ENCODE data around the gene CD69. TPM values are rescaled to one million over a fixed set of nuclear protein-coding genes. Genes with fewer than 3 reads are reported as not detected.

Gene CD69
- total RNA-seq, 1 donor from 2014 or later: 1.3 TPM

DNA sequence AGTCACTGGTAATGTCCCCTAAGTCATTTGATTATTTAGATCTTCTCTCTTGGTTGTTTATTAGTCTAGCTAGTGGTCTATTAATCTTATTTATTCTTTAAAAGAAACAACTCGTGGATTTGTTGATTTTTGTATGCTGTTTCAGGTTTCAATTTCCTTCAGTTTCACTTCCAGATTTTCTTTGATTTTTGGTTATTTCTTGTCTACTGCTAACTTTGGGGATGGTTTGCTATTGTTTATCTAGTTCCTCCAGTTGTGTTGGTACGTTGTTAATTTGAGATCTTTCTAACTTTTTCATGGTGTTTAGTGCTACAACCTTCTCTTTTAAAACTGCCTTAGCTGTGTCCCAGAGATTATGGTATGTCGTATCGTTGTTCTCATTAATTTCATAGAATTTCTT lies 18.5 kb upstream of the CD69 start:
- Histone ChIP-seq H3K9me3 (no peaks in the 10 kb centered on the region), H3K4me1 (no peaks in the 10 kb centered on the region), H3K36me3 (no peaks in the 10 kb centered on the region), H3K27ac (no peak overlapping the region), H3K4me3 (no peak overlapping the region), H3K27me3 (no peaks in the 10 kb centered on the region)
- TF ChIP-seq, protein P1, sequence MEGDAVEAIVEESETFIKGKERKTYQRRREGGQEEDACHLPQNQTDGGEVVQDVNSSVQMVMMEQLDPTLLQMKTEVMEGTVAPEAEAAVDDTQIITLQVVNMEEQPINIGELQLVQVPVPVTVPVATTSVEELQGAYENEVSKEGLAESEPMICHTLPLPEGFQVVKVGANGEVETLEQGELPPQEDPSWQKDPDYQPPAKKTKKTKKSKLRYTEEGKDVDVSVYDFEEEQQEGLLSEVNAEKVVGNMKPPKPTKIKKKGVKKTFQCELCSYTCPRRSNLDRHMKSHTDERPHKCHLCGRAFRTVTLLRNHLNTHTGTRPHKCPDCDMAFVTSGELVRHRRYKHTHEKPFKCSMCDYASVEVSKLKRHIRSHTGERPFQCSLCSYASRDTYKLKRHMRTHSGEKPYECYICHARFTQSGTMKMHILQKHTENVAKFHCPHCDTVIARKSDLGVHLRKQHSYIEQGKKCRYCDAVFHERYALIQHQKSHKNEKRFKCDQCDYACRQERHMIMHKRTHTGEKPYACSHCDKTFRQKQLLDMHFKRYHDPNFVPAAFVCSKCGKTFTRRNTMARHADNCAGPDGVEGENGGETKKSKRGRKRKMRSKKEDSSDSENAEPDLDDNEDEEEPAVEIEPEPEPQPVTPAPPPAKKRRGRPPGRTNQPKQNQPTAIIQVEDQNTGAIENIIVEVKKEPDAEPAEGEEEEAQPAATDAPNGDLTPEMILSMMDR (IDR thresholded peaks at IDR 0.05): no peak
- intact Hi-C loops (cut with DNase I): no loop called here
- no peak for DNase-seq (ENCODE audit: low spot score in 2 of 2)

GRCh38 chr12:9776781-9777180 lies 16.1 kb upstream of the CD69 start:
- no peak overlapping the region for H3K4me3 ChIP-seq
- intact Hi-C loops (cut with DNase I): no loop called here
- no peaks in the 10 kb centered on the region for H3K27me3 ChIP-seq
- H3K4me1 ChIP-seq: no peaks in the 10 kb centered on the region
- no peak overlapping the region for H3K27ac ChIP-seq
- no peak for DNase-seq (ENCODE audit: low spot score in 2 of 2)
- no peaks in the 10 kb centered on the region for H3K36me3 ChIP-seq
- TF ChIP-seq, protein P1 (IDR thresholded peaks at IDR 0.05): no peak
- no peaks in the 10 kb centered on the region for H3K9me3 ChIP-seq

- no peak overlapping the region for H3K4me3 ChIP-seq
- no peak for DNase-seq (ENCODE audit: low spot score in 2 of 2)
- intact Hi-C loops (cut with DNase I): no loop called here
- H3K4me1 ChIP-seq: no peaks in the 10 kb centered on the region
- H3K36me3 ChIP-seq: no peaks in the 10 kb centered on the region
- H3K27me3 ChIP-seq: no peaks in the 10 kb centered on the region
- H3K9me3 ChIP-seq: no peaks in the 10 kb centered on the region
- TF ChIP-seq, protein P1 (IDR thresholded peaks at IDR 0.05): no peak
- H3K27ac ChIP-seq: no peak overlapping the region
Observed at GRCh38 chr12:9773216-9773877, 12.6 kb upstream of the CD69 start.

DNA sequence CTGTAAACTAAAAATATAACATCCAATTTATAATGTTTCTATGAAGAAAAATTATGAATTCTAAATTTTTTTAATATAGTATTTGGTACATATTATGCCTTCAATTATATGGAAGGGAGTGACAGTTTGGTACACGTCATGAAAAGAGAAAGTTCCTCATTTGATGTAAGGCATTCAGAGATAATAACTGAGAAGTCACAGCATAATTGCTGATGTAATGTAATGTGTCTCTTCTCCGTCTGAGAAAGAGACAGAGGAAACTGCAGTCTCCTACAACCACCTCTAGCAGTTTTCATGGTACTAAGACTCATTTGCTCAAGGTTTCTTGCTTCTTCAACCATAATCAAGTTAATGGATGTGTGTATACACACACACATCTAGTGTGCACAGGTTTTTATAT lies 2.3 kb upstream of the CD69 start:
- Histone ChIP-seq H3K36me3 (no peaks in the 10 kb centered on the region), H3K27me3 (no peaks in the 10 kb centered on the region), H3K27ac (no peak overlapping the region), H3K9me3 (no peaks in the 10 kb centered on the region), H3K4me1 (no peaks in the 10 kb centered on the region), H3K4me3 (no peak overlapping the region)
- TF ChIP-seq, protein P1 (IDR thresholded peaks at IDR 0.05): no peak
- DNase-seq (ENCODE audit: low spot score in 2 of 2): no peak
- intact Hi-C loops (cut with DNase I): no loop called here

GRCh38 chr12:9762369-9762768 lies 1.7 kb upstream of the CD69 start:
- TF ChIP-seq, protein P1 (IDR thresholded peaks at IDR 0.05): no peak
- H3K4me3 ChIP-seq: no peak overlapping the region
- intact Hi-C loops (cut with DNase I): no loop called here
- H3K4me1 ChIP-seq: no peaks in the 10 kb centered on the region
- no peaks in the 10 kb centered on the region for H3K36me3 ChIP-seq
- H3K27me3 ChIP-seq: no peaks in the 10 kb centered on the region
- DNase-seq (ENCODE audit: low spot score in 2 of 2): no peak
- no peak overlapping the region for H3K27ac ChIP-seq
- H3K9me3 ChIP-seq: no peaks in the 10 kb centered on the region

- Histone ChIP-seq H3K27ac (no peak overlapping the region), H3K9me3 (no peaks in the 10 kb centered on the region), H3K4me3 (no peak overlapping the region), H3K4me1 (no peaks in the 10 kb centered on the region), H3K27me3 (no peaks in the 10 kb centered on the region), H3K36me3 (no peaks in the 10 kb centered on the region)
- intact Hi-C loops (cut with DNase I): no loop called here
- DNase-seq (ENCODE audit: low spot score in 2 of 2): no peak
- TF ChIP-seq, protein P1 (IDR thresholded peaks at IDR 0.05): no peak
Observed at GRCh38 chr12:9761419-9761781, 699 bp upstream of the CD69 start.

All from ascending aorta (tissue), 2 donors.